DOHH2 (cell line): ENCODE measurements around the gene COMMD3.
A peak's percentile ranks its signal among the peaks of the same experiment; 100 is the strongest.

Source experiments
- H3F3A ChIP-seq: fragments of 200-600 bp; sonication (generic), shearing (Covaris generic); 2 replicates; pipeline ENCODE4 v1.6.0; 2016; ENCODE audit warnings: antibody characterized with exemption, mild to moderate bottlenecking; ENCODE audit not compliant: control insufficient read depth, insufficient read depth
- H3K27ac ChIP-seq: fragments of 200-600 bp; sonication (generic); 2 replicates; pipeline ENCODE4 v1.5.1; 2014; ENCODE audit warnings: low read depth, mild to moderate bottlenecking, low read length, moderate library complexity
- H3K27me3 ChIP-seq: fragments of 200-600 bp; sonication (generic); 2 replicates; pipeline ENCODE4 v1.6.1; 2014; ENCODE audit warnings: mild to moderate bottlenecking, low read length, mixed read lengths; ENCODE audit not compliant: control insufficient read depth
- H3K36me3 ChIP-seq: fragments of 200-600 bp; sonication (generic); 2 replicates; pipeline ENCODE4 v1.6.1; 2014; ENCODE audit warnings: mild to moderate bottlenecking, low read length, moderate library complexity, mixed read lengths; ENCODE audit not compliant: control insufficient read depth
- H3K4me1 ChIP-seq: fragments of 200-600 bp; sonication (generic); 2 replicates; pipeline ENCODE4 v1.6.1; 2014; ENCODE audit warnings: mild to moderate bottlenecking, low read length, mixed read lengths; ENCODE audit not compliant: control insufficient read depth
- H3K4me2 ChIP-seq: fragments of 200-600 bp; sonication (generic); 2 replicates; pipeline ENCODE4 v1.6.0; 2014; ENCODE audit warnings: mild to moderate bottlenecking, low read length, moderate library complexity
- H3K4me3 ChIP-seq: fragments of 200-600 bp; sonication (generic); 2 replicates; pipeline ENCODE4 v1.5.1; 2014; ENCODE audit warnings: mild to moderate bottlenecking, low read length, mixed read lengths
- H3K79me2 ChIP-seq: fragments of 200-600 bp; sonication (generic); 2 replicates; pipeline ENCODE4 v1.6.1; 2014; ENCODE audit warnings: mild to moderate bottlenecking, low read length, mixed read lengths; ENCODE audit not compliant: control insufficient read depth
- H3K9me2 ChIP-seq: fragments of 200-600 bp; sonication (generic); replicated peaks from 2 replicates; pipeline ENCODE4 v1.6.1; 2014; ENCODE audit warnings: mild to moderate bottlenecking, low read length, mixed read lengths; ENCODE audit not compliant: control insufficient read depth
- H3K9me3 ChIP-seq: fragments of 200-600 bp; sonication (generic); 2 replicates; pipeline ENCODE4 v1.6.1; 2014; ENCODE audit warnings: antibody characterized with exemption, low read length, mixed read lengths; ENCODE audit not compliant: control insufficient read depth, insufficient read depth
- H4K20me1 ChIP-seq: fragments of 200-600 bp; sonication (generic); 2 replicates; pipeline ENCODE4 v1.6.0; 2014; ENCODE audit warnings: low read depth, mild to moderate bottlenecking, antibody characterized with exemption, low read length, moderate library complexity; ENCODE audit not compliant: control insufficient read depth, insufficient read depth
- CTCF ChIP-seq: fragments of 200-600 bp; sonication (generic); IDR thresholded peaks from one replicate; pipeline ENCODE4 v1.5.1; 2014; ENCODE audit warnings: antibody characterized with exemption, mild to moderate bottlenecking, low read depth, low read length; ENCODE audit not compliant: poor library complexity, severe bottlenecking
- EZH2phosphoT487 ChIP-seq: fragments of 200-600 bp; sonication (generic); IDR thresholded peaks from 2 replicates; pipeline ENCODE4 v1.6.1; 2017; ENCODE audit warnings: borderline replicate concordance, mild to moderate bottlenecking, antibody characterized with exemption, low read length, moderate library complexity, mixed read lengths

The COMMD3 gene

GRCh38 chr10:22318772-22319171 lies 2.6 kb downstream of the COMMD3 start:
- no peaks in the 10 kb centered on the region for H3K9me3 ChIP-seq
- peaks cover 47% of the 10 kb centered on the region for H3F3A ChIP-seq
- no peaks in the 10 kb centered on the region for H3K9me2 ChIP-seq
- no peak overlapping the region for H3K4me3 ChIP-seq
- no peaks in the 10 kb centered on the region for H3K79me2 ChIP-seq
- H4K20me1 ChIP-seq: peaks cover 13% of the 10 kb centered on the region; the same call in 1 of the 2 replicates
- peaks cover 2% of the 10 kb centered on the region; the same call in 1 of the 2 replicates for H3K36me3 ChIP-seq
- H3K4me1 ChIP-seq: peaks cover 49% of the 10 kb centered on the region
- H3K4me2 ChIP-seq: no peak overlapping the region
- no peak for TF ChIP-seq CTCF
- TF ChIP-seq EZH2phosphoT487: no peak
- H3K27ac ChIP-seq: no peak overlapping the region
- H3K27me3 ChIP-seq: peaks cover 65% of the 10 kb centered on the region

- Histone ChIP-seq H3K4me2 (peak overlapping the region; percentile 75), H3K9me3 (no peaks in the 10 kb centered on the region), H3F3A (peaks cover 49% of the 10 kb centered on the region), H3K79me2 (no peaks in the 10 kb centered on the region), H3K27me3 (peaks cover 73% of the 10 kb centered on the region), H3K4me3 (peak overlapping the region; percentile 68; the same call in 1 of the 2 replicates), H4K20me1 (peaks cover 20% of the 10 kb centered on the region; the same call in 1 of the 2 replicates), H3K9me2 (no peaks in the 10 kb centered on the region), H3K27ac (no peak overlapping the region), H3K4me1 (peaks cover 53% of the 10 kb centered on the region), H3K36me3 (peaks cover 2% of the 10 kb centered on the region; the same call in 1 of the 2 replicates)
- TF ChIP-seq EZH2phosphoT487: no peak
- TF ChIP-seq CTCF: no peak
Observed at GRCh38 chr10:22319547-22319979, 3.4 kb downstream of the COMMD3 start.

GRCh38 chr10:22319980-22320558 lies 3.9 kb downstream of the COMMD3 start:
- peak; percentile 94; the same call in 1 of the 2 replicates for TF ChIP-seq EZH2phosphoT487
- no peak for TF ChIP-seq CTCF
- peak overlapping the region; percentile 75 for H3K4me2 ChIP-seq
- H3K9me3 ChIP-seq: no peaks in the 10 kb centered on the region
- peak overlapping the region; percentile 68 for H3K4me3 ChIP-seq
- no peaks in the 10 kb centered on the region for H3K79me2 ChIP-seq
- no peak overlapping the region for H3K27ac ChIP-seq
- peaks cover 74% of the 10 kb centered on the region for H3K27me3 ChIP-seq
- H4K20me1 ChIP-seq: peaks cover 23% of the 10 kb centered on the region; the same call in 1 of the 2 replicates
- H3K9me2 ChIP-seq: no peaks in the 10 kb centered on the region
- peaks cover 46% of the 10 kb centered on the region for H3F3A ChIP-seq
- peaks cover 2% of the 10 kb centered on the region; the same call in 1 of the 2 replicates for H3K36me3 ChIP-seq
- H3K4me1 ChIP-seq: peaks cover 54% of the 10 kb centered on the region
